Activated naive CD4-positive, alpha-beta T cell treated with Interleukin-2 at 50 U/mL for 16 hours (primary cell): Measurements from ENCODE around the gene PNPT1.

Experiments
- DNase-seq: peaks from one replicate; pipeline ENCODE4 v3.0.0-alpha.2; 2020

Gene PNPT1

DNA sequence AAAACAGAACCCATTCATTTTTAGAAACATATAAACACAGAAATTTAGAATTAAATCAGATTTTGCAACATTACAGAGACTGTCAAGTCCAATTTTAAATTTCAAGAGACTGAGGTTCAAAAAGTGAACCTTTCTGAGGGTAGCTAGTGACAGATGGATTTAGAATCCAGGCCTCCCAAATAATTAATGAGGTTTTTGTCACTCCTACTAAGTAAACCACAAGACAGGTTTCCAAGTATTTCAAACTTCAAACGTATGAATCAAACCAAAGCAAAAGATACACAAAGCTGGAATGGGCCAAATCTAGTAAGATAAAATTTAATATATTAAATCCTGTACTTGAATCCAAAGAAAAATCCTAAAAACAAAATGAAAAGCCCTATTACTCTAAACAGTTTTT lies 101.5 kb downstream of the PNPT1 start:
- DNase-seq, result no peak

DNA sequence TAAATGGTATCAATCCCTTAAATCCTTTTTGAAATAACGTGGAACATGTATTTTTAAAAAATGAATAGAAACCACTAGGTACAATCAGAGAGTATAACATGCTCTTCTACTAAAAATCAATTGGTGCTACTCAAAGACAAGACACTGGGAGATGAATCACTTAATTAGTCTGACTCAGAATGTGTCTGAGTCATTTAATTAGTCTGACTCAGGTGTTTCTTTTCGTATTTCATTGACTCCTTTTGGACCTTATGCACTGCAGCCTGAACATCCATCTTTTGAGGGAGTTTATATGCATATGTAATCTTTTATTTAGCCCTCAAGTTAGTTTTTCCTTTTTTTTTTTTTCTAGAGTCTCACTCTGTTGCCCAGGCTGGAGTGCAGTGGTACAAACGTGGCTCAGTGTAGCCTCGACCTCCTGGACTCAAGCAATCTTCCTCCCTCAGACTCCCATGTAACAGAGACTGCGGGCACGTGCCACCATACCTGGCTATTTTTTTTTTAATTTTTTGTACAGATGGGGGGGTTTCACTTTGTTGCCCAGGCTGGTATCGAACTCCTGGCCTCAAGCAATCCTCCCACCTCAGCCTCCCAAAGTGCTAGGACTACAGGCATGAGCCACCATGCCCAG lies 102.7 kb downstream of the PNPT1 start:
- no peak for DNase-seq

DNA sequence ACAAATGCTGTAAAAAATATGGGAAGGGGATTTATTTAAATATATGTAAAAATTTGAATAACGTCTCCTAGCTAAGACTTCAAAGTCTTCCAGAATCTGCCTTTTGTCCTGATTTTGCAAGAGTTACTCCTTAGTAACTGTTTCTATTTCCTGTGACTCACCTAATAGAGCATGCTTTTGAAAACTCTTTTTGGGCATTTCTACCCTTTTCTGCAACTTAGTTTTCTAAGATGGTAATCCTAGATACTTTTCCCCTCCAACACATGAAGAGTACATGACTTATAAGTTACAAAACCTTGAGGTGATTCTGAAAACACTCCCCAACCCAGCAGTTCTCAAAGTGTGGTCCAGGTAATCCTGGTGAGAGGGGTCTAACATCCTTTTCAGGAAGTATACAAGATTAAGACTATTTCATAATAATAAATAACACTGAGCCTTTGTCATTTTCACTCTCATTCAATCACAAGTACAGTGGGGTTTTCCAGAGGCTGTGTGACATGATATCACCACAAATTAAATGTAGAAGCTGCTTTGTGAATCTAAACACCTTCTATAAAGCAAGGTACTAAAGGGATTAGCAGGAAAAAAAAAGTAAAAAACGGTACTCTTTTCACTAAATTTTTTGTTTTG lies 108.1 kb downstream of the PNPT1 start:
- no peak for DNase-seq
